HG03066 (cell line): ENCODE results near the gene IQCE.

Experiments used
- ATAC-seq: cut with Tn5 transposase; IDR thresholded peaks from one replicate; pipeline ENCODE4 v1.9.1; 2021; ENCODE audit warnings: low read depth; ENCODE audit not compliant: unreplicated experiment

IQCE gene

GRCh38 chr7:2657920-2658671, 99.3 kb downstream of the IQCE start:
- no peak for ATAC-seq

GRCh38 chr7:2658941-2659340, 100.2 kb downstream of the IQCE start:
- ATAC-seq = no peak

- ATAC-seq = no peak
Measured at GRCh38 chr7:2659556-2660358, 101.0 kb downstream of the IQCE start.

- ATAC-seq = no peak
Measured at GRCh38 chr7:2660359-2661095, 101.7 kb downstream of the IQCE start.

GRCh38 chr7:2661096-2661449, 102.3 kb downstream of the IQCE start:
- ATAC-seq = no peak

GRCh38 chr7:2661602-2662272, 103.0 kb downstream of the IQCE start:
- ATAC-seq = no peak

GRCh38 chr7:2662273-2663120, 103.7 kb downstream of the IQCE start:
- no peak for ATAC-seq

GRCh38 chr7:2663121-2663886, 104.5 kb downstream of the IQCE start:
- no peak for ATAC-seq

- no peak for ATAC-seq
Measured at GRCh38 chr7:2663960-2664359, 105.2 kb downstream of the IQCE start.
